Sigmoid colon (tissue), 7 donors: ENCODE data around the gene MRPL27. TPM values are rescaled to one million over a fixed set of nuclear protein-coding genes. Genes with fewer than 3 reads are reported as not detected.
A peak's percentile ranks its signal among the peaks of the same experiment; 100 is the strongest.
"Not testable (repeated sequence)": the region's sequence is repeated elsewhere in the genome, so short reads cannot be mapped to it uniquely, and the experiment has no call there.

Experiments
- DNase-seq: peaks from one replicate; pipeline ENCODE4 v3.0.0-alpha.2; 2019
- H3K27ac ChIP-seq, 4 donors: fragments of 200-600 bp; sonication (generic); one replicate each; pipeline ENCODE4 v1.5.1; 2016 to 2019; ENCODE audit warnings: mild to moderate bottlenecking in 1 of 4
- H3K27me3 ChIP-seq, 3 donors: fragments of 200-600 bp; sonication (generic); one replicate each; pipeline ENCODE4 v1.5.1; 2019; ENCODE audit warnings: mild to moderate bottlenecking in 1 of 3
- H3K36me3 ChIP-seq, 4 donors: fragments of 200-600 bp; sonication (generic); one replicate each; pipeline ENCODE4 v1.5.1; 2016 to 2019
- H3K4me1 ChIP-seq, 4 donors: fragments of 200-600 bp; sonication (generic); one replicate each; pipeline ENCODE4 v1.5.1; 2017 to 2019
- H3K4me3 ChIP-seq, 4 donors: fragments of 200-600 bp; sonication (generic); one replicate each; pipeline ENCODE4 v1.5.1; 2017 to 2019; ENCODE audit warnings: mild to moderate bottlenecking in 2 of 4, moderate library complexity in 1 of 4
- H3K9me3 ChIP-seq, 4 donors: fragments of 200-600 bp in 3 of 4; sonication (generic) in 3 of 4; one replicate each; pipeline versions ENCODE4 v1.5.1 to v1.6.1; 2013 to 2019
- CTCF ChIP-seq, 4 experiments: fragments of 450-650 bp in 3 of 4; fragments of 200-600 bp in 1 of 4; IDR thresholded peaks; one replicate each; pipeline ENCODE4 v1.5.1; 2016 to 2019; ENCODE audit warnings: antibody characterized with exemption in 4 of 4, mild to moderate bottlenecking in 3 of 4, moderate library complexity in 2 of 4
- EP300 ChIP-seq, 4 donors: sonication (generic); formaldehyde crosslinking; IDR thresholded peaks; one replicate each; pipeline ENCODE4 v1.6.1; 2017; ENCODE audit warnings: antibody characterized with exemption in 4 of 4
- POLR2A ChIP-seq, 2 donors: fragments of 450-650 bp; IDR thresholded peaks; one replicate each; pipeline ENCODE4 v1.6.1; 2016; ENCODE audit warnings: antibody characterized with exemption in 2 of 2, mild to moderate bottlenecking in 2 of 2, moderate library complexity in 2 of 2
- POLR2AphosphoS5 ChIP-seq, 4 donors: sonication (generic); formaldehyde crosslinking; IDR thresholded peaks; one replicate each; pipeline ENCODE4 v1.6.1; 2017; ENCODE audit warnings: antibody characterized with exemption in 4 of 4
- WGBS, 2 donors: extraction: QIAGEN DNeasy Blood & Tissue Kit; methylation state at CpG; one replicate each; pipeline ENCODE4 v1.1.7; 2013; 5-methylcytosine and 5-hydroxymethylcytosine counted together
- intact Hi-C: fragments of 100-400 bp; cut with DNase I; formaldehyde crosslinking; loops from one replicate; pipeline ENCODE4 v1.15.1; 2023
- polyA plus RNA-seq, 3 donors: library from polyadenylated mRNA; stranded (reverse); fragments of 200-250 nt; gene quantifications; one replicate each; pipeline ENCODE4 v1.2.3, GENCODE V29; 2013
- total RNA-seq, 4 donors: library from RNA; depleted of rRNA; stranded (reverse); fragments of >200 nt; gene quantifications; one replicate each; pipeline ENCODE4 v1.1.0, GENCODE V29; 2016
- donor health status: healthy with polysubstance abuse.
- donor health status: Bipolar disorder and iron deficiency.
- donor health status: healthy.

The MRPL27 gene
- total RNA-seq, result 10 to 100 TPM; 64.0 to 94.6 (median 75.6) TPM
- polyA plus RNA-seq, result 100 to 1,000 TPM; 151 to 234 (median 220) TPM

- Histone ChIP-seq H3K9me3 (no peaks in the 10 kb centered on the region), H3K27ac (peak within 1 kb of the TSS; percentile 84 to 93 (median 90)), H3K4me1 (peaks cover 0 to 22% (median 17%) of the 10 kb centered on the region in 4 donors), H3K4me3 (peak within 1 kb of the TSS; percentile 57 to 77 (median 76)), H3K27me3 (no peaks in the 10 kb centered on the region), H3K36me3 (peaks cover 9 to 29% (median 21%) of the 10 kb centered on the region in 4 donors)
- no peak for TF ChIP-seq EP300 (IDR thresholded peaks at IDR 0.05)
- TF ChIP-seq POLR2AphosphoS5 (IDR thresholded peaks at IDR 0.05), result peak; percentile 70 to 81 (median 79)
- peak in 1 of 2 donors; percentile 46 for TF ChIP-seq POLR2A (IDR thresholded peaks at IDR 0.05)
- TF ChIP-seq CTCF (IDR thresholded peaks at IDR 0.05), result no peak
- peak; percentile 92 for DNase-seq
- 2% methylated on average over 42 of the region's 42 CpGs for WGBS, 2 donors
- intact Hi-C loops, result no loop called here
Observed at GRCh38 chr17:50372758-50373556, at the start of gene MRPL27, which contains the start of gene EME1. MRPL27 (minus strand) TSS chr17:50373184; CDS start chr17:50373170, 14 bp downstream. EME1 (plus strand) TSS chr17:50373229; CDS start chr17:50375209, 1,980 bp downstream.

GRCh38 chr17:50422738-50423137 is 49.8 kb upstream of the MRPL27 start:
- H3K36me3 ChIP-seq, result no peaks in the 10 kb centered on the region
- no peaks in the 10 kb centered on the region for H3K9me3 ChIP-seq
- H3K4me1 ChIP-seq, result peaks cover 0 to 32% (median 26%) of the 10 kb centered on the region in 4 donors
- intact Hi-C loops, result no loop called here
- TF ChIP-seq EP300 (IDR thresholded peaks at IDR 0.05) (no peak), POLR2AphosphoS5 (IDR thresholded peaks at IDR 0.05) (no peak), CTCF (IDR thresholded peaks at IDR 0.05) (no peak), POLR2A (IDR thresholded peaks at IDR 0.05) (no peak)
- no peak overlapping the region for H3K4me3 ChIP-seq
- DNase-seq, result no peak
- WGBS, 2 donors, result 84 to 92% methylated on average over 2 of the region's 2 CpGs
- H3K27me3 ChIP-seq, result no peaks in the 10 kb centered on the region
- no peak overlapping the region for H3K27ac ChIP-seq

GRCh38 chr17:50421308-50422051 is 48.5 kb upstream of the MRPL27 start:
- peak overlapping the region in 3 of 4 donors; percentile 4 to 20 (median 15) for H3K4me3 ChIP-seq
- H3K9me3 ChIP-seq, result no peaks in the 10 kb centered on the region
- no peaks in the 10 kb centered on the region for H3K36me3 ChIP-seq
- H3K27ac ChIP-seq, result peak overlapping the region; percentile 51 to 65 (median 52)
- 30 to 47% methylated on average over 3 of the region's 3 CpGs for WGBS, 2 donors
- no peaks in the 10 kb centered on the region for H3K27me3 ChIP-seq
- no peak for DNase-seq
- TF ChIP-seq EP300 (IDR thresholded peaks at IDR 0.05) (no peak), POLR2A (IDR thresholded peaks at IDR 0.05) (no peak), CTCF (IDR thresholded peaks at IDR 0.05) (no peak), POLR2AphosphoS5 (IDR thresholded peaks at IDR 0.05) (no peak)
- intact Hi-C loops, result no loop called here
- peaks cover 0 to 20% (median 14%) of the 10 kb centered on the region in 4 donors for H3K4me1 ChIP-seq

- Histone ChIP-seq H3K4me1 (peaks cover 0 to 14% (median 10%) of the 10 kb centered on the region in 4 donors), H3K27ac (peak overlapping the region in 2 of 4 donors; percentile 51 to 52), H3K27me3 (no peaks in the 10 kb centered on the region), H3K36me3 (no peaks in the 10 kb centered on the region), H3K9me3 (no peaks in the 10 kb centered on the region), H3K4me3 (no peak overlapping the region)
- intact Hi-C loops, result no loop called here
- WGBS, 2 donors, result 91 to 92% methylated on average over 6 of the region's 6 CpGs
- DNase-seq, result no peak
- TF ChIP-seq EP300 (IDR thresholded peaks at IDR 0.05), result no peak
- TF ChIP-seq CTCF (IDR thresholded peaks at IDR 0.05), result no peak
- TF ChIP-seq POLR2A (IDR thresholded peaks at IDR 0.05), result no peak
- TF ChIP-seq POLR2AphosphoS5 (IDR thresholded peaks at IDR 0.05), result no peak
Observed at GRCh38 chr17:50420419-50421112, 47.6 kb upstream of the MRPL27 start.

GRCh38 chr17:50419577-50419976 is 46.6 kb upstream of the MRPL27 start:
- intact Hi-C loops, DNase-seq: not testable (repeated sequence)
- 97 to 98% methylated on average over 10 of the region's 10 CpGs for WGBS, 2 donors

More at GRCh38 chr17:50419577-50419976, 46.6 kb upstream of the MRPL27 start:
- H3K4me1 ChIP-seq, H3K4me3 ChIP-seq, H3K9me3 ChIP-seq, H3K27ac ChIP-seq, H3K27me3 ChIP-seq, H3K36me3 ChIP-seq: not testable (repeated sequence)
